T1000 (cell line): Measurements from ENCODE around the gene CAP2.

Experiments used
- DNase-seq: peaks from one replicate; lab custom pipeline; 2025; ENCODE audit warnings: mixed read lengths; lab: John Stamatoyannopoulos, UW

CAP2 gene

GRCh38 chr6:17392978-17393891, at the start of gene CAP2:
CAP2 (plus strand) TSS chr6:17393595; CDS start chr6:17421556, 27,961 bp downstream.
- DNase-seq, result peak; percentile 50

DNA sequence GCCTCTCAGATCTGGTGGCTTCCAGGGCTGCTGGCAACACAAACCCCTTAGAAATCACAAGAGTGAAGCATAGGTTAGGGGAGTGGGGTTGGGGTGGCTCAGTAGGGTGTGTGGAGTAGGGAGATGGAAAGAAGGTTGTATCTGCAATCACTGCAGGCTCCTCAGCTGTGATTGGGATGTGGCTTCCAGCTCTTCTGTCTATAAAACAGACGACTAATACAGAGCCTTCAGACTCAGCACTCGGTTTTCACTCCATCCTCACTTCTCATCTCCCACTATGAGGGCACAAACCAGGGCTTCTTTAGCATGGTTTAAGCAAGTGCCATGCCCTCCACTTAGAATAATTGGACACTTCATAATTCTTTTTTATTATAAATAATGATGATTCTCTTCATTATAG, 46.4 kb upstream of the CAP2 start:
- no peak for DNase-seq

- DNase-seq, result peak; percentile 37
Observed at GRCh38 chr6:17349427-17349826, 44.0 kb upstream of the CAP2 start.

- DNase-seq, result no peak
Observed at GRCh38 chr6:17352302-17352701, 41.1 kb upstream of the CAP2 start.

DNA sequence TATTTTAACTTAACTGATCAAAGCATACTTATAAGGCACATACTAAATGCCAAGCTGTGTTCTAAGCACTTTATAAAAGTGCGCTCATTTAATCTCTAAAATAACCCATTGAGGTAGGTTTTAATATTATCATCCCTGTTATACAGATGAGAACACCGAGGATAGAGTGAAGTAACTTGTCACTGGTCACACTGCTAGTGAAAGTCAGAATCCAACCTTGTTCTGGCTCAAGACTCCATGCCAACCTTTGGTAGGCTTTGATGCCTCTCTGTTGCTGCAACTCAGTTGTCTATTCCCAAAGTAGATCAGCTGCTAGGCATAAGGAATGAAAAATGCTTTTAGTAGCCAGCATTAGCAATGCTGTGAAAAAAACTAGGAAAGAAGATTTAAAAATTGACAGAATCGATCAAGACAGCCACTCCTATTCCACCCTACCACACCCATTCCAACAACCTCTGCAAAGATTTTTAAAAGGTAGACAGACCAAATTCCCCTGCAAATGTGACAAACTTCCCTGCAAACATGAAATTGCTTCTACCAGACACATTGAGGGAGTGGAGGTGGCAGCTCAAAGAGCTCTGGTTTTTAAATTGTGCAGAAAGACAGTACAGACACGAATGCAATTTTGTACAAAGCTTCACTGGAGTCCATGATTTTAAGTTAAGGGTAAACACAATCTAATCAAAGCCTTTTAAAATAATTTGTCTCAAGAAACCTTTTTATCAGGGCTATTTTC, 39.8 kb upstream of the CAP2 start:
- no peak for DNase-seq

DNA sequence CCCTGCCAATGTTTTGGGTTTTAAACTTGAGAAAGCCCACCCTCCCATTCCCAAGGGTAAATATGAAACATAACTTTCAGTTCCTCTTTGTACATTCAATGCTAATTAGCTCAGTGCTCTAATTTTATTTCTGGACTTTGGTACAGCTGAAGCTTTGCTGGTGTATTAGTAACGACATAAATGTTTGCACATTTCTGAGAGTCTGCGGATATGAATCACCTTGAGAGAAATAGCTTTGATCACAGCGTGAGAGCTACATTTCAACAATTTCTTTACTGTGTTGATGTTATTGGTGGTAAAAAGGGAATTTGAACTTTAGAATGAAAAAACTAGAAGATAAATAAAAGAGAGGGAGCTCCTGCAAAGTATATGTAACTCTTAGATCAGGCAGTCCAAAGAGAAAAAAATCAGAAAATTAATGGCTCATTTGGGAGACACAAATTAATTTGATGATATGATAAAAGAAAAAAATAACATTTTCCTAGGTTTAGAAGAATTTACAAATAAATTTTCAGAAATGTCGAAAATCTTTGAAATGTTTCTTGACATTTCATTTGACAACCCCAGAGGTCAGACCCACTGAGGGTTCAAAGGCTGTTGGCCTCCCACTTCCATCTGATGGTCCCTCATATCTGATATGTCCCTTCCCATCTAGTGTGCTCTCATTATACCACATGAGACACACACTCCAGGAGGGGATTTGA, 38.5 kb upstream of the CAP2 start:
- no peak for DNase-seq

GRCh38 chr6:17355404-17355774, 38.0 kb upstream of the CAP2 start:
- DNase-seq, result no peak

GRCh38 chr6:17358515-17358914, 34.9 kb upstream of the CAP2 start:
- no peak for DNase-seq

- no peak for DNase-seq
Observed at GRCh38 chr6:17360564-17360963, 32.8 kb upstream of the CAP2 start.

- DNase-seq, result no peak
Observed at GRCh38 chr6:17361013-17361412, 32.4 kb upstream of the CAP2 start.

GRCh38 chr6:17365961-17366360, 27.4 kb upstream of the CAP2 start:
- DNase-seq, result no peak

DNA sequence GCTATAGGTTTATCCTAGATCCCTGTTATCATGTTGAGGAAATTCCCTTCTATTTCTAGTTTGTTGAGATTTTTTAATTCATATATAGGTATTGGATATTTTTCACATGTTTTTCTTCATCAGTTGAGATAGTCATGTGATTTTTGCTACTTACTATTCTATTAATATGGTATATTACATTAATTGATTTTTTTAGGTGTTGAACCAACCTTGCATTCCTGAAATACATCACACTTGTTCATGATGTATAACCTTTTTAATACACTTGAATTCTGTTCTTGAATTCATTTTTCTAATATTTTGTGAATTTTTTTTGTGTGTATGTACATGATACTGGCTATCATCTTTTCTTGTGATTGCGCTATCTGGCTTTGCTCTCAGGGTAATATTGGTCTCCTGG, 25.5 kb upstream of the CAP2 start:
- DNase-seq, result no peak

DNA sequence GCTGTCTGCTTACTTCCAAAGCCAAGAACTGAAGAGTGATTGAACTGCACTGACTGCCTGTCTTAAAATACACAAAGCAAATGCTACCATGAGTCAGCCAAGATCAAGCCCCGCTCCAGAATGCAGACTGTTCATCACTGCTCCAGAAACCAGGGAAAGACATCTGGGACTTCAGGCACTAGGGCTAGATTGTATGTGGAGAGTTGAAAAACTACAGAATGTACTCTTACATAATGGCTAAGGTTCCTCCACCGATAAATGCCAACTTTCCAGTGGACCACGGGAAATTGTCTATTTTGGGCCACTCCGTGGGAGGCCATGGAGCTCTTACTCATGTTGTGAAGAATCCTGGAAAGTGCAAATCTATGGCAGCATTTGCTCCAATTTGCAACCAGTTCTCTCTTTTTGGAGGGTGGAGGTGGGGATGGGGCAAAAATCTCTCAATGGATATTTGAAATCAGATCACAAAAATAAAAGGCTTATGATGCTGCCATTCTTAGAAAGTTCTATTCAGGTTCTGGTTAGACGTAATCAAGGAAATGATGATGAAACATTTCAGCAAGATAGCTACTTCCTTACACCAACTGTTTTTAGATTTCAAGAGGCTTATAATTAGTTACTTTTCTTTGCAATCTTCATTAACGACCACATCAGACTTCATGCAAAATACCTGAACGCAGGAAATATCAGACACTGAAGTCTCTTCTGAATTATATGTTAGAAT, 11.8 kb upstream of the CAP2 start:
- DNase-seq, result no peak

DNA sequence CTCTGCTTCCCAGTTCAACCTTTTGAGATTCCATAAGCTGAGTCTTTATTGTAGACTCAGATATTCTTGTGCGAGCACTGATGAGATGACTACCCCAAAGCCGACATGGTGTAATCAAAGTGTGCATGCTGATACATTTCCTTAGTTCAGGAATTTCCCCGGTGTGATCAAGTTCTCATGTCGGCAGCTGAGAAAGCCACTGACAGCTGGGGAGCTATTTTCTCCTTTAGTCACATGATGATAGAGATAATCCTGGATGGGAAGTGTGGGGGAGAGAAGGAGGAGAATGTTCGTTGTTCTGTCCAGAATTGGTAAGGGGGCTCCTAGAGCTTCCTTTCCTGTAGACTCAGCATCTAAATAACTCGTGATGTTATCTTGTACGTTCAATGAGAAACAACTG, 7.7 kb upstream of the CAP2 start:
- DNase-seq, result no peak

DNA sequence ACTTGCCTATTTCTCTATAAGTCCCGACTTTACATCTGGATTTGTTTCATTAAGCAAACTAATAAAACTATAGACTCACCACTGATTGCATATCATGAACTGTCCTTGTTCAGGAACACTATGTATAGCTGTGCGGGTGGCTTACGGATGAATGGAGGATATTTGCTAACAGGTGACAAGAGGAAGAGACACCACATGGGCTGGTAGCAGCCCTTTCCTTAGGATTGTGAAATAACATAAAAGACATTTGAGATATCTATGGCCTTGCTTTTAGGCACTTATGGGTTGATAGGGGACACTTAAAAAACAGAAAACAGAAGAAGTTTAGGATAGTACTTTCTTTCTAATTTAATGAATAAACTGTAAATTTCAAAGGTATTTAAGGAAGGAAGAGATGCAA, 5.0 kb upstream of the CAP2 start:
- no peak for DNase-seq

DNA sequence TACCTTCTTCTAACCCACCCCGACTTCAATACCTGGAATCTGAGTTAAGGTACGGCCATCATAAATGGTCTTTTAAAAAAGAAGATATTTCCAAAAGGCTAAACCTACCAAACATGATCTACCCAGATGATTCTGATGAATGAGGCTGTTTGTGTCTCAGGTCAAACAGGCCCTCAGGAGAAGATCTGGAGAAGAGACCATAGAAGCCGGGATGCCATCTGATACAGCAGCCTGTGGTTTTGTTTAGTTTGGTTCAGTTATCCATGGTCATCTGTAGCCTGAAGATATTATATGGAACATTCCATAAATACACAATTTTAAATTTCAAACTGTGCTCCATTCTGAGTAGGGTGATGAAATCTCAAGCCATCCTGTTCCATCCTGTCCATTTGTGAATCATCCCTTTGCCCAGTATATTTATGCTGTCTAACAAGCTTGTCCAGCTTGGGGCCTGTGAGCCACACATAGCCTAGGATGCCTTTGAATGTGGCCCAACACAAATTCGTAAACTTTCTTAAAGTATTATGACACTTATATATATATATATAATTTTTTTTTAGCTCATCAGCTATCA, 4.0 kb upstream of the CAP2 start:
- no peak for DNase-seq

- no peak for DNase-seq
Observed at GRCh38 chr6:17390276-17390675, 3.1 kb upstream of the CAP2 start.

GRCh38 chr6:17391976-17392375, 1.4 kb upstream of the CAP2 start:
- no peak for DNase-seq

DNA sequence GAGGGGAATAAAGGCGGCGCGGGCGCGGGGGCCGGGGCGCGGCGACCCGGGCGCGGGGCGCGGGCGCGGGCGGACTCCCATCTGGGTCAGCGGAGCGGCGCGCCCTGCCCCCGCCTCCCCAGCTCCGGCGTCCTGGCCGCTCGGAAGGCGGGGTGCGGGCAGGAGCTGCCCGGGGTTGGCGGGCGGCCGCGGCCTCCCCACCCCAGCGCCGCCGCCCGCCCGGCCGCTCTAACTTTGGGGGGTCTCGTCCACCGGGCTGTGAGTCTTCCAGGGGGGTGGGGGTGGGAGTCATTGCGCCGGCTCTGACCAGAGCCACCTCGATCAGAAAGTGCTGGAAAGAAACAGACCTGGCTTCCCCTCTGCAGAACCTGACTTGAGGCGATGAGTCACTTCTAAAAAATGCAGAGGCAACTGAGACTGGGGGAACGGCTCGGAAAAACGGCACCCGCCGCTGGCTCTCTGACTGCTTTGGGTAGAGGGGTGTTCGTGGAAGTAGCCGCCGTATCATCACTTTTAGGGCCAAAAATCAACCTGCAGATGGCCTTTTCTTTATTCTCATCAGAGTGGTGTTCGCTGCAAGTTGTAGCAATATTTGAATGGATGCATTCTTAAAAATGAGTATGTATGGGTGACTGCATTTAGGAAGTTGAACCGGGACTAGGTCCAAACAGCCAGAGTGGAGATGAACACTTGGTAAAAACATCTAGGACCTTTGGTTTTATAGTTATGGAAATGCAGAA, 667 bp downstream of the CAP2 start:
- DNase-seq, result peak; percentile 59

DNA sequence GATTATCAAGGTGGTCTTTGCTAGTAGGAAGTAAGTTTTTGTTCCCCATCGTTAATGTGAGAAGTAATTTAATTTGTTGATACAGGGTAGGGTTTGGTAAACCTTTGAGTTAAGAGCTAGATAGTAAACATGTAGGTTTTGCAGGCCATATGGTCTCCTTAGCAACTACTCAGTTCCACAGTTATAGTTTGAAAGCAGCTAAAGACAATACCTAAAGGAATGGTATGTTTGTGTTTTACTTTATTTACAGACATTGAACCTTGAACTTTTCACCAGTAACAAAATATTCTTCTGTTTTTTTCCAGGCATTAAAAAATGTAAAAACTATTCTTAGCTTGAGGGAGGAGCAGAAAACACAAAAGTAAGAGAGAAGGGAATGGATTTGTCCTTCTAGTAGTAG, 1.7 kb downstream of the CAP2 start:
- no peak for DNase-seq

DNA sequence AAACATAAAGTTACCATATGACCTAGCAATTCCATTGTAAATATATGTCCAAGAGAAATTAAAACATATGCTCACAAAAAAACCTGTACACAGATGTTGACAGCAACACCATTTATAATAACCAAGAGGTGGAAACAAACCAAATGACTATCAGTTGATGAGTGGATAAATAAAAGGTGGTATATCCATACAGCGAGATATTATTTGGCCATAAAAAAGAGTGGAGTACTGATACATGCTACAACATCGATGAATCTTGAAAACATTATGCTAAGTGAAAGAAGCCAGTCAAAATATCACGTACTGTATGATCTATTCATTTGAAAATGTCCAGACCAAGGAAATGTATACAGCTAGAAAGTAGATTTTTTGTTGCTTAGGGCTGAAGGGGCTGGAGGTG, 2.9 kb downstream of the CAP2 start:
- DNase-seq, result no peak
